GM12874 (cell line): ENCODE results near the gene PRKCQ.

Source experiments
- TF ChIP-seq, protein P1 (sequence below): IDR thresholded peaks from 2 replicates; pipeline ENCODE4 v1.5.1; 2011; ENCODE audit warnings: low read depth, mild to moderate bottlenecking, control low read depth, low read length, moderate library complexity; ENCODE audit not compliant: insufficient read depth

The PRKCQ gene

GRCh38 chr10:6583447-6583846 lies 3.4 kb upstream of the PRKCQ start:
- TF ChIP-seq, protein P1, sequence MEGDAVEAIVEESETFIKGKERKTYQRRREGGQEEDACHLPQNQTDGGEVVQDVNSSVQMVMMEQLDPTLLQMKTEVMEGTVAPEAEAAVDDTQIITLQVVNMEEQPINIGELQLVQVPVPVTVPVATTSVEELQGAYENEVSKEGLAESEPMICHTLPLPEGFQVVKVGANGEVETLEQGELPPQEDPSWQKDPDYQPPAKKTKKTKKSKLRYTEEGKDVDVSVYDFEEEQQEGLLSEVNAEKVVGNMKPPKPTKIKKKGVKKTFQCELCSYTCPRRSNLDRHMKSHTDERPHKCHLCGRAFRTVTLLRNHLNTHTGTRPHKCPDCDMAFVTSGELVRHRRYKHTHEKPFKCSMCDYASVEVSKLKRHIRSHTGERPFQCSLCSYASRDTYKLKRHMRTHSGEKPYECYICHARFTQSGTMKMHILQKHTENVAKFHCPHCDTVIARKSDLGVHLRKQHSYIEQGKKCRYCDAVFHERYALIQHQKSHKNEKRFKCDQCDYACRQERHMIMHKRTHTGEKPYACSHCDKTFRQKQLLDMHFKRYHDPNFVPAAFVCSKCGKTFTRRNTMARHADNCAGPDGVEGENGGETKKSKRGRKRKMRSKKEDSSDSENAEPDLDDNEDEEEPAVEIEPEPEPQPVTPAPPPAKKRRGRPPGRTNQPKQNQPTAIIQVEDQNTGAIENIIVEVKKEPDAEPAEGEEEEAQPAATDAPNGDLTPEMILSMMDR, result no peak

GRCh38 chr10:6582298-6582697 lies 2.2 kb upstream of the PRKCQ start:
- TF ChIP-seq, protein P1, result no peak

- TF ChIP-seq, protein P1, result no peak
These were observed 1.7 kb upstream of the PRKCQ start for GRCh38 chr10:6581778-6582228.

- TF ChIP-seq, protein P1, result peak; percentile 74
These were observed 378 bp upstream of the PRKCQ start for GRCh38 chr10:6580279-6581029.

GRCh38 chr10:6579183-6579903 lies 733 bp downstream of the PRKCQ start:
- TF ChIP-seq, protein P1, result no peak

- TF ChIP-seq, protein P1, result no peak
These were observed 1.3 kb downstream of the PRKCQ start for GRCh38 chr10:6578795-6579182.

DNA sequence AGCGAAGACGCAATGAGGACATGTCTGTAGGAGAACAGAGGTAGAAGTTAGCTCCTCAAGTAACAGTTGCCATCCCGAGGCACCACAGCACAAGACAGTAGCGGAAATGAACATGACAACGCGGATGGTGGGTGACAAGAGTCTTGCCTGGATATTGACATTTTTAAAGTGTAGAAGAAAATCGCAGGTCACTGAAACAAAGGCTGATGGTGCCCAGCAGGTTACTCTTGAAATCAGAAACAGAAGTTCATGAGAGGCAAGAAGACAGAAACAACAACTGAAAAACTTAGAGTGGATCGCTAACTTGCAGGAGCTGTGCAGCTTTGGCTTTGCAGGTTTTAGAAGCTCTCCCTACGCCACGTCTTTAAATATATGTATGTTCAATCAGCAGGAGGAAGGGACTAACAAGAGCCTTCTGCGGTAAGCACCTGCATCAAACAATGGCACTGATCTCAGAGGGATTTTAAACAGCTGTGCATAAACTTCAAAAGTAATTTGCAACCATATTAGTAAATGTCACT lies 1.8 kb downstream of the PRKCQ start:
- TF ChIP-seq, protein P1, result no peak
